Transverse colon (tissue), 4 donors: ENCODE measurements around the gene PHGDH. TPM values are rescaled to one million over a fixed set of nuclear protein-coding genes. Genes with fewer than 3 reads are reported as not detected.

Experiments used
- DNase-seq: peaks from one replicate; pipeline ENCODE4 v3.0.0-alpha.2; 2019
- H3K27ac ChIP-seq, 4 donors: fragments of 200-600 bp; sonication (generic); 2 replicates each; pipeline ENCODE4 v1.5.1; 2016 to 2018; ENCODE audit warnings: inconsistent platforms in 4 of 4
- H3K27me3 ChIP-seq: fragments of 200-600 bp; sonication (generic); 2 replicates; pipeline ENCODE4 v1.5.1; 2017; ENCODE audit warnings: inconsistent platforms
- H3K36me3 ChIP-seq, 4 donors: fragments of 200-600 bp; sonication (generic); 2 replicates each; pipeline ENCODE4 v1.5.1; 2017 to 2019; ENCODE audit warnings: inconsistent platforms in 4 of 4
- H3K4me1 ChIP-seq, 4 donors: fragments of 200-600 bp; sonication (generic); 2 replicates each; pipeline ENCODE4 v1.5.1; 2017 to 2020; ENCODE audit warnings: inconsistent platforms in 4 of 4
- H3K4me3 ChIP-seq, 4 donors: fragments of 200-600 bp; sonication (generic); 1 replicate in 1 of 4; 2 replicates in 3 of 4; pipeline versions ENCODE4 v1.5.1 to v1.6.1; 2017 to 2019; ENCODE audit warnings: inconsistent platforms in 4 of 4
- H3K9me3 ChIP-seq, 2 donors: fragments of 200-600 bp; sonication (generic); 2 replicates each; pipeline ENCODE4 v1.5.1; 2017 to 2019; ENCODE audit warnings: inconsistent platforms in 2 of 2
- CTCF ChIP-seq, 5 experiments: fragments of 200-600 bp in 3 of 5; fragments of 450-650 bp in 2 of 5; sonication (generic) in 3 of 5; IDR thresholded peaks; 1 replicate in 2 of 5; 2 replicates in 3 of 5; pipeline ENCODE4 v1.5.1; 2016 to 2017; ENCODE audit warnings: antibody characterized with exemption in 5 of 5, inconsistent platforms in 3 of 5, mild to moderate bottlenecking in 2 of 5, moderate library complexity in 1 of 5
- EP300 ChIP-seq: sonication (generic); formaldehyde crosslinking; IDR thresholded peaks from one replicate; pipeline ENCODE4 v1.6.1; 2017; ENCODE audit warnings: antibody characterized with exemption, low read depth
- POLR2A ChIP-seq: fragments of 450-650 bp; IDR thresholded peaks from one replicate; pipeline ENCODE4 v1.6.1; 2016; ENCODE audit warnings: antibody characterized with exemption, mild to moderate bottlenecking, moderate library complexity
- POLR2AphosphoS5 ChIP-seq, 3 donors: sonication (generic); formaldehyde crosslinking; IDR thresholded peaks; one replicate each; pipeline ENCODE4 v1.6.1; 2016; ENCODE audit warnings: antibody characterized with exemption in 3 of 3
- WGBS, 2 donors: methylation state at CpG; one replicate each; pipeline ENCODE4 v1.1.5; 2018; ENCODE audit warnings: low coverage in 1 of 2; 5-methylcytosine and 5-hydroxymethylcytosine counted together
- in situ Hi-C, 4 donors: fragments of 200-750 bp; cut with MboI; loops; one replicate each; pipeline versions ENCODE4 v1.15.0 to v1.15.1; 2017; ENCODE audit warnings: low sequenced_read_pairs in 3 of 4, low pct_ligation_motif_present in 1 of 4, low pct_unique_long_range_greater_than_20kb in 1 of 4
- intact Hi-C: fragments of 100-400 bp; cut with DNase I; formaldehyde crosslinking; loops from one replicate; pipeline ENCODE4 v1.15.1; 2023; ENCODE audit warnings: low total_unique reads
- total RNA-seq, 4 donors: library from RNA; depleted of rRNA; stranded (reverse); fragments of >200 nt; gene quantifications; one replicate each; pipeline ENCODE4 v1.1.0, GENCODE V29; 2016

The PHGDH gene
- total RNA-seq, 4 donors from 2014 or later = 4.2 to 11.9 (median 8.1) TPM

- in situ Hi-C loops = no loop called here
- no peak overlapping the region for H3K4me3 ChIP-seq
- no peaks in the 10 kb centered on the region for H3K36me3 ChIP-seq
- 59 to 75% methylated on average over 3 of the region's 3 CpGs for WGBS, 2 donors
- intact Hi-C loops = no loop called here
- H3K4me1 ChIP-seq = peaks cover 8 to 63% (median 36%) of the 10 kb centered on the region in 4 donors
- H3K9me3 ChIP-seq = no peaks in the 10 kb centered on the region
- no peak for DNase-seq
- no peak for TF ChIP-seq EP300
- no peak for TF ChIP-seq CTCF (IDR thresholded peaks at IDR 0.05)
- no peak for TF ChIP-seq POLR2AphosphoS5 (IDR thresholded peaks at IDR 0.05)
- TF ChIP-seq POLR2A = no peak
- no peaks in the 10 kb centered on the region for H3K27me3 ChIP-seq
- peak overlapping the region in 3 of 4 donors; percentile 28 to 70 (median 40) for H3K27ac ChIP-seq
Observed at GRCh38 chr1:119771770-119772169, 60.0 kb downstream of the PHGDH start.

GRCh38 chr1:119772298-119772697, 60.6 kb downstream of the PHGDH start:
- Histone ChIP-seq H3K27ac (peak overlapping the region in 1 of 4 donors; percentile 70), H3K27me3 (no peaks in the 10 kb centered on the region), H3K4me3 (no peak overlapping the region), H3K36me3 (no peaks in the 10 kb centered on the region), H3K9me3 (no peaks in the 10 kb centered on the region), H3K4me1 (peaks cover 8 to 57% (median 33%) of the 10 kb centered on the region in 4 donors)
- in situ Hi-C loops (no loop called here), intact Hi-C loops (no loop called here)
- 94 to 99% methylated on average over 2 of the region's 2 CpGs for WGBS, 2 donors
- no peak for DNase-seq
- TF ChIP-seq CTCF (IDR thresholded peaks at IDR 0.05) (no peak), POLR2AphosphoS5 (IDR thresholded peaks at IDR 0.05) (peak in 1 of 3 donors; percentile 6)

GRCh38 chr1:119773711-119774241, 62.0 kb downstream of the PHGDH start:
- no peak for DNase-seq
- H3K4me3 ChIP-seq = no peak overlapping the region
- peaks cover 8 to 51% (median 34%) of the 10 kb centered on the region in 4 donors for H3K4me1 ChIP-seq
- TF ChIP-seq EP300 (no peak), POLR2A (no peak), CTCF (IDR thresholded peaks at IDR 0.05) (no peak), POLR2AphosphoS5 (IDR thresholded peaks at IDR 0.05) (peak in 1 of 3 donors; percentile 78)
- H3K27me3 ChIP-seq = no peaks in the 10 kb centered on the region
- intact Hi-C loops = no loop called here
- no peaks in the 10 kb centered on the region for H3K36me3 ChIP-seq
- peak overlapping the region; percentile 62 to 74 (median 70) for H3K27ac ChIP-seq
- H3K9me3 ChIP-seq = no peaks in the 10 kb centered on the region
- in situ Hi-C loops = no loop called here
- 52 to 100% methylated on average over 1 to 3 of the region's 3 CpGs for WGBS, 2 donors

GRCh38 chr1:119774746-119775490, 63.2 kb downstream of the PHGDH start:
- Histone ChIP-seq H3K36me3 (no peaks in the 10 kb centered on the region), H3K4me3 (no peak overlapping the region), H3K27me3 (no peaks in the 10 kb centered on the region), H3K27ac (peak overlapping the region; percentile 62 to 74 (median 70)), H3K4me1 (peaks cover 8 to 53% (median 41%) of the 10 kb centered on the region in 4 donors), H3K9me3 (no peaks in the 10 kb centered on the region)
- peak; percentile 75 for DNase-seq
- intact Hi-C loops = no loop called here
- 27 to 51% methylated on average over 5 to 7 of the region's 7 CpGs for WGBS, 2 donors
- in situ Hi-C loops = no loop called here
- no peak for TF ChIP-seq POLR2A
- no peak for TF ChIP-seq POLR2AphosphoS5 (IDR thresholded peaks at IDR 0.05)
- no peak for TF ChIP-seq CTCF (IDR thresholded peaks at IDR 0.05)
- no peak for TF ChIP-seq EP300
